B cell (primary cell): ENCODE data around the gene ARL6IP5.

ENCODE experiments used
- EZH2 ChIP-seq: IDR thresholded peaks from 2 replicates; pipeline ENCODE4 v1.6.1; 2012; ENCODE audit warnings: borderline replicate concordance, low read depth, mild to moderate bottlenecking, moderate library complexity, low read length; ENCODE audit not compliant: insufficient read depth, poor library complexity, severe bottlenecking
- TF ChIP-seq, protein P1 (sequence below): fragments of 200-600 bp; IDR thresholded peaks from one replicate; pipeline ENCODE4 v1.8.0; 2022; ENCODE audit warnings: antibody characterized with exemption, mild to moderate bottlenecking

DNA sequence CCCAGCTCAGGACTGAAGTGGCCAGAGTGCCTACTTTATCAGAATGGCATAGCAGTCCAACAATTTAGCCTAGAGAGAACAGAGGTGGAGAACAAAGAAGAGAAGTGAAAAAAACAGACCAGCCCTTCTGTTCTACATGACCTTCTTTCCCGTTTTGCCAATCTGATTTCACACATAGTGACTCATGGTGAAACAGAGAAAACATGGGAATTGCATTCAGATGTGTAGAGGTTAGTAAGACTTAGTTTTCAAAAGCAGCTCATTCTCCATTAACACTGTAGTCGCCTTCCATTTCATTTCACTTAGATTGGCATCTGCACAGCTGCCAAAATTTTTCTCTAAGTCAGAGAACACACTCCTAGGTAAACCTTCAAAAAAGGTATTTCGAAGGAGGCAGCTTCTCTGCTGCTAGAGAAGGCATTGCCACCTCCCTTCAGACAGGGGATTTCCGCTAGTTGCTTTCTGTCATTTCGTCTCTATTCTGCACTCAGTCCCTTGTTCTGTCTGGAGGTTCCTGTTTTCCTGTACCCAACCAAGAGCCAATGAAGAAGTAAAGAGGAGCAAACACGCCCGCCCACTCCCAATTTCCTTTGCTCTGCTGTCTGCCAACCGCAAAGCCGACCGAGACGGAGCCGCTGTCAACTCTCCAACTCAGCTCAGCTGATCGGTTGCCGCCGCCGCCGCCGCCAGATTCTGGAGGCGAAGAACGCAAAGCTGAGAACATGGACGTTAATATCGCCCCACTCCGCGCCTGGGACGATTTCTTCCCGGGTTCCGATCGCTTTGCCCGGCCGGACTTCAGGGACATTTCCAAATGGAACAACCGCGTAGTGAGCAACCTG, at the start of gene ARL6IP5:
- TF ChIP-seq, protein P1, sequence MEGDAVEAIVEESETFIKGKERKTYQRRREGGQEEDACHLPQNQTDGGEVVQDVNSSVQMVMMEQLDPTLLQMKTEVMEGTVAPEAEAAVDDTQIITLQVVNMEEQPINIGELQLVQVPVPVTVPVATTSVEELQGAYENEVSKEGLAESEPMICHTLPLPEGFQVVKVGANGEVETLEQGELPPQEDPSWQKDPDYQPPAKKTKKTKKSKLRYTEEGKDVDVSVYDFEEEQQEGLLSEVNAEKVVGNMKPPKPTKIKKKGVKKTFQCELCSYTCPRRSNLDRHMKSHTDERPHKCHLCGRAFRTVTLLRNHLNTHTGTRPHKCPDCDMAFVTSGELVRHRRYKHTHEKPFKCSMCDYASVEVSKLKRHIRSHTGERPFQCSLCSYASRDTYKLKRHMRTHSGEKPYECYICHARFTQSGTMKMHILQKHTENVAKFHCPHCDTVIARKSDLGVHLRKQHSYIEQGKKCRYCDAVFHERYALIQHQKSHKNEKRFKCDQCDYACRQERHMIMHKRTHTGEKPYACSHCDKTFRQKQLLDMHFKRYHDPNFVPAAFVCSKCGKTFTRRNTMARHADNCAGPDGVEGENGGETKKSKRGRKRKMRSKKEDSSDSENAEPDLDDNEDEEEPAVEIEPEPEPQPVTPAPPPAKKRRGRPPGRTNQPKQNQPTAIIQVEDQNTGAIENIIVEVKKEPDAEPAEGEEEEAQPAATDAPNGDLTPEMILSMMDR = no peak
- TF ChIP-seq EZH2 = no peak
